ENCODE results near the gene C17orf113.

- TF ChIP-seq CTCF (IDR thresholded peaks at IDR 0.05; ENCODE audit: low read depth, low read length, missing input control) = no peak
- TF ChIP-seq HNF4A (conservative IDR thresholded peaks at IDR 0.05) = no peak
- TF ChIP-seq JUND (IDR thresholded peaks at IDR 0.05) = no peak
- TF ChIP-seq GABPA (IDR thresholded peaks at IDR 0.05 in 1 of 2, conservative IDR thresholded peaks at IDR 0.05 in 1 of 2) = no peak
- TF ChIP-seq RAD21 (IDR thresholded peaks at IDR 0.05) = no peak
- TF ChIP-seq SP1 (IDR thresholded peaks at IDR 0.05) = no peak
- TF ChIP-seq MAX (IDR thresholded peaks at IDR 0.05) = no peak
- no peak for TF ChIP-seq FOXA1 (IDR thresholded peaks at IDR 0.05)
- no peak for TF ChIP-seq TAF1 (conservative IDR thresholded peaks at IDR 0.05)
Measured at GRCh38 chr17:42097691-42098631, 47.6 kb upstream of the C17orf113 start, which contains the start of gene ZNF385C.

Measured in liver (tissue), 3 donors.